Measurements from ENCODE around the gene SLC4A4.

SLC4A4 gene

GRCh38 chr4:71356924-71357663 is 18.3 kb downstream of the SLC4A4 start:
- DNase-seq (ENCODE audit: low read depth in 3 of 3, low spot score in 1 of 3): no peak

- DNase-seq (ENCODE audit: low read depth in 3 of 3, low spot score in 1 of 3): no peak
Observed at GRCh38 chr4:71360844-71361243, 22.0 kb downstream of the SLC4A4 start.

- no peak for DNase-seq (ENCODE audit: low read depth in 3 of 3, low spot score in 1 of 3)
Observed at GRCh38 chr4:71361476-71361875, 22.7 kb downstream of the SLC4A4 start.

- no peak for DNase-seq (ENCODE audit: low read depth in 3 of 3, low spot score in 1 of 3)
Observed at GRCh38 chr4:71366766-71367165, 27.9 kb downstream of the SLC4A4 start.

GRCh38 chr4:71367546-71367945 is 28.7 kb downstream of the SLC4A4 start:
- DNase-seq (ENCODE audit: low read depth in 3 of 3, low spot score in 1 of 3): no peak

- DNase-seq (ENCODE audit: low read depth in 3 of 3, low spot score in 1 of 3): no peak
Observed at GRCh38 chr4:71368906-71369305, 30.1 kb downstream of the SLC4A4 start.

GRCh38 chr4:71369536-71369935 is 30.7 kb downstream of the SLC4A4 start:
- DNase-seq (ENCODE audit: low read depth in 3 of 3, low spot score in 1 of 3): no peak

- DNase-seq (ENCODE audit: low read depth in 3 of 3, low spot score in 1 of 3): no peak
Observed at GRCh38 chr4:71375494-71375893, 36.7 kb downstream of the SLC4A4 start.

- no peak for DNase-seq (ENCODE audit: low read depth in 3 of 3, low spot score in 1 of 3)
Observed at GRCh38 chr4:71377561-71377960, 38.7 kb downstream of the SLC4A4 start.

- DNase-seq (ENCODE audit: low read depth in 3 of 3, low spot score in 1 of 3): no peak
Observed at GRCh38 chr4:71379126-71379525, 40.3 kb downstream of the SLC4A4 start.

- DNase-seq (ENCODE audit: low read depth in 3 of 3, low spot score in 1 of 3): no peak
Observed at GRCh38 chr4:71380788-71381187, 42.0 kb downstream of the SLC4A4 start.

- no peak for DNase-seq (ENCODE audit: low read depth in 3 of 3, low spot score in 1 of 3)
Observed at GRCh38 chr4:71382125-71382899, 43.5 kb downstream of the SLC4A4 start.

- no peak for DNase-seq (ENCODE audit: low read depth in 3 of 3, low spot score in 1 of 3)
Observed at GRCh38 chr4:71382900-71383560, 44.2 kb downstream of the SLC4A4 start.

GRCh38 chr4:71383984-71384383 is 45.2 kb downstream of the SLC4A4 start:
- DNase-seq (ENCODE audit: low read depth in 3 of 3, low spot score in 1 of 3): no peak

GRCh38 chr4:71389149-71389827 is 50.5 kb downstream of the SLC4A4 start:
- DNase-seq (ENCODE audit: low read depth in 3 of 3, low spot score in 1 of 3): no peak

- DNase-seq (ENCODE audit: low read depth in 3 of 3, low spot score in 1 of 3): no peak
Observed at GRCh38 chr4:71392109-71392508, 53.3 kb downstream of the SLC4A4 start.

- DNase-seq (ENCODE audit: low read depth in 3 of 3, low spot score in 1 of 3): no peak
Observed at GRCh38 chr4:71396382-71396781, 57.6 kb downstream of the SLC4A4 start.

GRCh38 chr4:71400810-71401209 is 62.0 kb downstream of the SLC4A4 start:
- DNase-seq (ENCODE audit: low read depth in 3 of 3, low spot score in 1 of 3): no peak

- no peak for DNase-seq (ENCODE audit: low read depth in 3 of 3, low spot score in 1 of 3)
Observed at GRCh38 chr4:71402616-71403015, 63.8 kb downstream of the SLC4A4 start.

- DNase-seq (ENCODE audit: low read depth in 3 of 3, low spot score in 1 of 3): no peak
Observed at GRCh38 chr4:71404049-71404448, 65.2 kb downstream of the SLC4A4 start.

GRCh38 chr4:71405791-71406190 is 67.0 kb downstream of the SLC4A4 start:
- DNase-seq (ENCODE audit: low read depth in 3 of 3, low spot score in 1 of 3): no peak
